NCI-H1694 (cell line): ENCODE results near the gene HYLS1.
A peak's percentile ranks its signal among the peaks of the same experiment; 100 is the strongest.
"Not testable (repeated sequence)": the region's sequence is repeated elsewhere in the genome, so short reads cannot be mapped to it uniquely, and the experiment has no call there.

Experiments
- DNase-seq: peaks from one replicate; lab custom pipeline; 2025; lab: John Stamatoyannopoulos, UW

Gene HYLS1

GRCh38 chr11:125902927-125903710, 15.7 kb downstream of the HYLS1 start, which contains the start of gene PUS3:
PUS3 (minus strand) TSS chr11:125903206; CDS start chr11:125896284, 6,922 bp downstream.
- peak; percentile 23 for DNase-seq

GRCh38 chr11:125903711-125904659, 16.5 kb downstream of the HYLS1 start, which contains the start of gene DDX25:
DDX25 (plus strand) TSS chr11:125904508; CDS start chr11:125904518, 10 bp downstream.
- no peak for DNase-seq

- DNase-seq = no peak
Observed at GRCh38 chr11:125904678-125905077, 17.2 kb downstream of the HYLS1 start.

GRCh38 chr11:125910226-125910849, 22.9 kb downstream of the HYLS1 start:
- DNase-seq = no peak

- not testable (repeated sequence) for DNase-seq
Observed at GRCh38 chr11:125914601-125915000, 27.1 kb downstream of the HYLS1 start.

GRCh38 chr11:125916683-125917347, 29.3 kb downstream of the HYLS1 start:
- DNase-seq = no peak

GRCh38 chr11:125918140-125918840, 30.8 kb downstream of the HYLS1 start:
- DNase-seq = no peak

GRCh38 chr11:125921042-125921441, 33.6 kb downstream of the HYLS1 start:
- DNase-seq = no peak

- DNase-seq = no peak
Observed at GRCh38 chr11:125922156-125922555, 34.7 kb downstream of the HYLS1 start.

- peak; percentile 25 for DNase-seq
Observed at GRCh38 chr11:125923012-125923579, 35.6 kb downstream of the HYLS1 start.

GRCh38 chr11:125923633-125924032, 36.2 kb downstream of the HYLS1 start:
- DNase-seq = no peak

GRCh38 chr11:125924384-125925007, 37.0 kb downstream of the HYLS1 start:
- DNase-seq = no peak

GRCh38 chr11:125925247-125925740, 37.8 kb downstream of the HYLS1 start:
- no peak for DNase-seq

GRCh38 chr11:125925804-125926203, 38.3 kb downstream of the HYLS1 start:
- DNase-seq = no peak

GRCh38 chr11:125926682-125927081, 39.2 kb downstream of the HYLS1 start:
- no peak for DNase-seq

GRCh38 chr11:125929445-125930075, 42.1 kb downstream of the HYLS1 start:
- no peak for DNase-seq

GRCh38 chr11:125930076-125930450, 42.6 kb downstream of the HYLS1 start:
- DNase-seq = no peak

- DNase-seq = no peak
Observed at GRCh38 chr11:125931116-125931515, 43.6 kb downstream of the HYLS1 start.

- DNase-seq = no peak
Observed at GRCh38 chr11:125931668-125932067, 44.2 kb downstream of the HYLS1 start.

- no peak for DNase-seq
Observed at GRCh38 chr11:125932301-125932700, 44.8 kb downstream of the HYLS1 start.
